GM18517 (cell line): ENCODE results near the gene CELSR1.

Experiments
- ATAC-seq: cut with Tn5 transposase; IDR thresholded peaks from one replicate; pipeline ENCODE4 v1.9.1; 2021; ENCODE audit warnings: mild to moderate bottlenecking, moderate library complexity; ENCODE audit not compliant: unreplicated experiment

The CELSR1 gene

DNA sequence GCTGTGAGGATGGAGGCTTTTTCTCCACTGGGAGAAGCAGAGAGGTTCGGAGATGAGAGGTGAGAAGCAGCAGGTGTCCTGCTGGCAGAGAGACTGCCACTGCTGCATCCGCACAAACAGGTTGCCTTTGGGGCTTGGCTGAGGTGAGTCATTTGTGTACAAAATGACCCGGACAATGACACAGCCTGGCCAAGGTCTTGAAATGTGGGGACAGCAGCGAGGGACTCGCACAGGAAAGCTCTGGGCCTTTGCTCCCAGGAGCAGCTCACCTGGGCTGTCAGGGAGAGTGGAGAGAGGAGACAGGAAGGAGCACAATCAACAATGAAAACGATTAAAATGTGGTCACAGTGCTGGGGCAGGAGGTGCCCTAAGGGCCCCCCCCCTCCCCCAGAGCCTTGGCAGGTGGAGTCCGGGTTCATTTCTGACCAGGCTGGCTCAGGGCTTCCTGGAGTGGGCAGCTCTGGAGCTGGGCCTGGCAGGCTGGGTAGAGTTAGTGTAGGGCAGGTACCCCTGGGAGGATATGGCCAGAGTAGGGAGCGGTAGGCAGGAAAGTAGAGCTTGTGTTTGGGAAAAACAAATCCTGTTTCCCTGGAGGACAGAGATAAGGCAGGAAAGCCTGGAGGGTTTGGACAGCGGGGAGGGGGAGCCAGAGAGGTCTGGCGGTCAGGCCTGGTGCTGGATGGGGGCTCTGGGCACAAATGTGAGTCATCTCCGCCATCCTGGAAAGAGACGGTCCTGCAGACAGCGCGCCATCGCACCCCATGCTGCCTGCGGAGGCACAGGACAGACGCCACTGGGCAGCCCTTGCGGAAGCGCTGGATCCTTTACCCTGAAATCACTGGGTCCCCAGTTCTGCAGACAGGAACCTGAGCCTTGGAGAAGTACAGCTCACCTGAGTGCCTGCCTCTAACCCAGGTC is 37.8 kb upstream of the CELSR1 start:
- ATAC-seq, result no peak

DNA sequence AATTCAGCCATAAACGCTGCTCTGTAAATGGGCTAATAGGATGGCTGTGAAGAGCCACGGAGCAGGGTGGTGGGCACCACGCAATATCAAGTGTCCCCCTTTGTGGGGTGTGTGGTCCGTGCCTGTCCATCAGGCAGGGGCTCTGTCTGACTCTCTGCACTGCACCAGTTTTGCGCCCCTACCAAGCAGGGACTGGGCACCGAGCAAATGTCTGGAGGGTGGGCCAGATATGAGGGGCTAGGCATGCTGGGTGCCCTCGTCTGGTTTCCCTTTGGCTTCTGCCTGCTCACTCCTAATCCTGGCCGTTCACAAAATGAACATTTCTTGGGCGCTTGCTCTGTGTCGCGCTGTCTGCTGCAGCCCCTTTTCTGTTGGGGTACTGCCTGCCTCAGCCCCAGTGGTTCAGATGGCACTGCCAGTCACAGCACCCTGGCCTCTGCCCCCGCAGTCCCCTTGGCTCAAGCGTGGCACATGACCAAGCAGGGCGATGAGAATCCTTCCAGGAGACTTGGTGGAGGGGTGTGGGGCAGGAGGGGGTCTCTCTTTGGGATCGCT is 37.1 kb upstream of the CELSR1 start:
- no peak for ATAC-seq

DNA sequence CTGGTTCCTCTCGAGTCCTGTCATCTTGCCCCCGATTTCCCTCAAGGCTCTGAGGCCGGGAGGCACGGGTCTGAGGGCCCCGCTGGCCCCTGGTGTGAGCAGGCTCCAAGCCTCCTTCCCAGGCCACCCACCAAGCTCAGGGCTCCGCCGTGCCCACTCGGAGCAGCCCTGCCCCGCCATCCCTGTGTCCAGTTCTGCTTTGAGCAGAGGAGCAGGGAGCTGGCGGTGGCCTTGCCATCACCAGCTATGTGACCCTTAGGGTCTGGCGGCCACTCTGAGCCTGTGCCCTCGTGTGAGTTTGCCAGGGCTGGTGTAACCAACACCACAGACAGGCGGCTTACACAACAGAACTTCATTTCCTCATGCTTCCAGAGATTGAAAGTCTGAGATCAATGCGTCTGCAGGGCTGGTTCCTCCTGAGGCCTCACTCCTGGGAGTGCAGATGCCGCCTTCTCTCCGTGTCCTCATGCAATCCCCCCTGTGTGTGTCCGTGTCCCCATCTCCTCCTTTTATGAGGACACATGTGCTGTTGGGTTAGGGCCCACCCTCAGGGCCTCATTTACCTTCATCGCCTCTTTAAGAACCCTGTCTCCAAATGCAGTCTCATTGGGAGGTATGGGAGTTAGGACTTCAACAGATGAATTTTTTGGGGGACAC is 36.5 kb upstream of the CELSR1 start:
- ATAC-seq, result no peak

DNA sequence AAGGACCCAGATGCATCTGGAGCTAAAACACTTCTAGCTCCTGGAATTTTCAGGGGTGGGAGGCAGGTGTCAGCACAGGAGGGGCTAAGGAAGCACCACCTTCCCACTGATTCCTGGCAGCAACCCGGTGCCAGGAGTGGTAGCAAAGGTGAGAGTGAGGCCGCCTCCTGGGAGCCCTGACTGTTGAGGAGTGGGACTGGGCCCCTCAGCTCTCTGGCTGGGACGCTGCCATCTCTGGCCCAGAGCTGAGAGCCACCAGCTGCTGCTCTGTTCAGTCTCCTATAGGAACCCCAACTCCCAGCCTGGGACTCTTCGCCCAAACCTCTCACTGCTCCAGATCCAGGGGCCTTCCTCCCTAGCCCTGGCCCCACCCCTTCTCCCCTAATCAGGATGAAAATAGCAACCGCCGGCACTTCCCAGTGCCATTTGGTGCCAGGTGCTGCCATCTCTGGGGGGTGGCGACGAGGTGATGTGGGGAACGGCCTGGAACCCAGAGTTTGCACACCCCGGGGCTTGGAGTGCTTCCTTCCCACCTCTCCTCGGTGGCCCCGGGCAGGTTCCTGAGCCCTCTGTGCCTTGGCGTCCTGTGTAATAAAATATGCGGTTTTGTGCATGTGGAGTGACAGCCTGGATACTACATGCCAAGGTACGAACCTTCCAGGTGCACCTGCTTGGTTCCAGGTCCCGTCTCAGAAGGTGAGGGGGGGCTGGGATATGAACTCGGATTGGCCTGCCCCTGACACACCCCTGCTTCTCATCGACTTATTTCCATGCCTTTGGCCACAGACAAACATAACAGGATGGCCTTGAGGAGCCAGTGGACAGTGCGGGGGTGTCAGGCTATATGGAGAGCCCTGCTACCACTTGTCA is 35.7 kb upstream of the CELSR1 start:
- ATAC-seq, result no peak

DNA sequence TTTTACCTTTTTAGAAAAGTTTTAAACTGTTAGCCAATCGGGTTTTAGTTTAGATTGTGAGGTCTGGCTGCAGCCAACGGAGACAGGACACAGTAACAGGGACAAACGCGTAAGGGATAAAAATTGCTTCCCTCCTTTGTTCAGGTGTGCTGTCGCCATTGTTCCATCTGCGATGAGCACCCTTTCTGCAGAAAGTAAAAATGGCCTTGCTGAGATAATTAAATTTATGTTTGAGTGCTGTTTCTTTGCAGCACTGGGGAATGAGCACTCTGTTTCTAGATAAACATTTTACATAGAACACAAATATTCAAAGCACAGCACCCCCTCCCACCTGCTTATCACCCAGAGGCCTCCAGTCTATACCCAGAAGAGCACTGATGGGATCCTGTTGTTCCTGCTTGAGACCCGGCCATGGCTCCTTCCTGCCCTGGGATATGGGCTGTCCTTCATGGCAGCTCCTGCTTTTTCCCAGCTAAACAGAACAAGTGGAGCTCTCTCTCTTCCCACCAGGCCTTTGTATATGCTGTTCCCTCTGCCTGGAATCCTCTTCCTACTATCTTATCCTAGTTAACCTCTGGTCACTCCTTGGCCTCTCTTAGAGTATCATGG is 34.3 kb upstream of the CELSR1 start:
- ATAC-seq, result no peak

DNA sequence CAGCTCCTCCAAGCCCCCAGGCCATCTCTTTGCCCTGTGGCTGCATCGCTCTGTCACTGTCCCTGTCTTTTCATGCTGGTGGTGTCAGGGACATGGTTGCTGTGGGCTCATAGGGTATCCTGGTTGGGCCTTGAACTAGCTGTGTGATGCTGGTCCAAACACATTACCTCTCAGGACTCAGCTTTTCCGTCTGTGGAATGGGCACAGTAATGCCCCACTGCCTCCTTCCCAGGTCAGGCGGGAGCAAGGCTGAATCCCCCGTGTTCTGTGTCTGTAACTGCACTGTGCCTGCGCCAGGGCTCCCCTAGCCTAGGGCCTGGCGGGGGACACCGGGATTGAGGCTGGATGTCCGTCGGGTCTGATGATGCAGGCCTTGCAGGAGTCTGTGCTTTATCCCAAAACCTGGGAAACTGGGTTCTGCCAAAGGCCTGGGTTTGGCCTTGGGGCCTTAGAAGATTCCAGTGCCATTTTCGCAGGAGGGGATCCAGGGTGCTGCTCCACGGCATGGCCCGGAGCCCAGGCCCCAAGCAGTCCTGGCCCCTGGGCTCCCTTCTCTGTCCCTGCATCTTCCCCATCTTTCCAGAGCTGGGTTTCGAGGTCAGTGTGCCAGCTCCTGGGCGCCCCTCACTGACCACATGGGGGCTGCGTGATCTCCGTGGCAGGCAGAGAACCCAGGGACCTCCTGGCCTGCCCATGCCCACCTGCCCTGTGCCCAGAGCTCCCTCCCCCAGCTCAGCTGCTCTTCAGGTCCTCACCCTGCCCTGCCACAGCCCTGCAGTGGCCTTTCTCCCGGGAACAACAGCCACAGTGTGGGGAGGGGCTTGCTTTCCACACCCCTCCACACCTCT is 32.7 kb upstream of the CELSR1 start:
- ATAC-seq, result no peak

DNA sequence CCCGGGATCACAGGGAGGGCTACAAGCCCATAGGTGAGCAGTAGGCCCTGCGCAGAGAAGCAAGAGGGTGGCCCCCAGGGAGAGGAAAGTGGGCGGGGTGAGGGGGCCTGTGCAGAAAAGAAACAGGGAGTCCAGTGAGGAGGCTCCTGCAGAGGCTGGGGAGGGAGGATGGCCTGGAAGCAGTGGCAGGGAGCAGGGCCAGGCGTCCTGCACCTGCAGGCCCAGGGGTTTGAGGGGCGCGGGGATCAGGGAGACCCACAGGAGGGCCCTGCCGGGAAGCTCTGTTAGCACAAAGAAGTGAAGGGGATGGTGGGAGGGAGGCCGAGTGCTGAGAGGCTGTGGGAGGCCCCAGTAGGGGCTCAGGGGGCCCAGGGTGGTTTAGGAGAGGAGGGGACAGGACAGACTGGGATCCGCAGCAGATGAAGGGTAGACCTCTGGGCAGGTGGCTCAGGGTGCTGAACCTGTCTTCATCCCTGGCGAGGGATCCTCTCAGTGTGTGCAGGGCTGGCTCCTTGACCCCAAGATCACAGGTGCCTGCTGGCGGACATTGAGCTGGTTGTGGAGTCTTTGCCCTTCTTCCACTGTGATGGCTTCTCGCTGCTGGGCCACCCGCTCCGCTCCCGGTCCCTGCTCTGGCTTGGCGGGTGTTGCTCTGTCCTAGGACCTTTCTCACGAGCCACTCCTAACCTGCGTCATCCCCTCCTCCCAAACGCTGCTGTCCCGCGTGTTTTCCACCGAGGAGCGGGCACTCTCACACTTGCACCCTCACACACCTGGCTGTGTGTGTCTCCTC is 31.8 kb upstream of the CELSR1 start:
- ATAC-seq, result no peak

DNA sequence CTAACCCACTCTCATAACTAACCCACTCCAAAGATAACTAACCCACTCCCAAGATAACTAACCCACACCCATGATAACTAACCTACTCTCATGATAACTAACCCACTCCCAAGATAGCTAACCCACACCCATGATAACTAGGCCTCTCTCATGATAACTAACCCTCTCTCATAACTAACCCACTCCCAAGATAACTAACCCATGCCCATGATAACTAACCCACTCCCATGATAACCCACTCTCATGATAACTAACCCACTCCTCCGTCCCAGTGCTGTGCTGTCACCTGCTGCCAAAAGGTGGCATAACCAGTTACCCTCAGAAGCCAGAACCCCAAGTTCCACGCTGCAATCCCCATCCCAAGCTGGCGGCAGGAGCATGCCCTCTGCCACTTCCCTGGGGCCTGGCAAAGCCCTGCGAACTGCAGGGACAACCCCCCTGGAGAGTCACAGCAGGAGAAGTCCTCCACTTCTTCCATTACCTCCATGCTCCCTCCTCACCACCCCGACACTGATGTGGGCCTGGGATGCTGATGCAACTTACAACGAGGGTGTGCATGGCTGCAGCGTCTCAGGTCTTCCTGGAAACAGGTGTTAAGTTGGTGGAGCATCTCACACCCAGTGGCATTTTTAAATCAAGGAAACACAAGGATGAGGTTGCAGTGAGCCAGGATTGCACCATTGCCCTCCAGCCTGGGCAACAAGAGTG is 30.8 kb upstream of the CELSR1 start:
- no peak for ATAC-seq

DNA sequence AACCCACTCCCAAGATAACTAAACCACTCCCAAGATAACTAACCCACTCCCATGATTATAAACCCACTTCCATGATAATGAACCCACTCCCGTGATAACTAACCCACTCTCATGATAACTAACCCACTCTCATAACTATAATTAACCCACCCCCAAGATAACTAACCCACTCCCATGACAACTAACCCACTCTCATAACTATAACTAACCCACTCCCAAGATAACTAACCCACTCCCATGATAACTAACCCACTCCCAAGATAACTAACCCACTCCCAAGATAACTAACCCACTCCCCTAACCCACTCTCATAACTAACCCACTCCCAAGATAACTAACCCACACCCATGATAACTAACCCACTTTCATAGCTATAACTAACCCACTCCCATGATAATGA is 30.1 kb upstream of the CELSR1 start:
- ATAC-seq, result no peak

DNA sequence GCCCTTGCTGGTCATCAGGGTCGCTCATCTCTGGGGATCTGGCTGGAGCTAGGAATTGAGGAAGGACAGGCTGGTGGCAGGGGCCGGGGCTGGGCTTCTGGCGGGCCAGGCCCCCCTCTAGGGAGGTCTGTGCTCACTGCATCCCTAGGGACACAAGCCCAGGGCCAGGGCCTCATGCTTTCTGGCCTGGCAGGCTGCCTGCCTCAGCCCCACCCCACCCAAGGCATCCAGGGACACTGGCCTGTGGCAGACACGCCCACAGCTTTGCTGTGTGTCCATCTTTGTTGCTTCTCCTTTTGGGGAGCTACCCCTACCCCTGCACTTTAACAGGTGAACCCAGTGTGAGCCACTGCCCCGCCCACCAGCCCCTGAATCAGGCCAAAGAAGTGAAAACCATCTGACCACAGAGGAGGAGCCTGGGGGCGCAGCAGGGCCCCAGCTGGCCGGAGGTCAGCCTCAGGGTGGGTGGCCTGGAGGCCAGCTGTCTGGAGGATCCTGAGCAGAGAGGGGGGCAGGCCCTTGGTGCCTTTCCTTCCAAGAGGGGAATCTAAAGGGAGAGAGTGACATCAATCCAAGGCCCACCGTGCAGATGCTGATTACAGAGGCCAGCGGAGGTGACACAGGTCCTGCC is 26.8 kb upstream of the CELSR1 start:
- ATAC-seq, result no peak

DNA sequence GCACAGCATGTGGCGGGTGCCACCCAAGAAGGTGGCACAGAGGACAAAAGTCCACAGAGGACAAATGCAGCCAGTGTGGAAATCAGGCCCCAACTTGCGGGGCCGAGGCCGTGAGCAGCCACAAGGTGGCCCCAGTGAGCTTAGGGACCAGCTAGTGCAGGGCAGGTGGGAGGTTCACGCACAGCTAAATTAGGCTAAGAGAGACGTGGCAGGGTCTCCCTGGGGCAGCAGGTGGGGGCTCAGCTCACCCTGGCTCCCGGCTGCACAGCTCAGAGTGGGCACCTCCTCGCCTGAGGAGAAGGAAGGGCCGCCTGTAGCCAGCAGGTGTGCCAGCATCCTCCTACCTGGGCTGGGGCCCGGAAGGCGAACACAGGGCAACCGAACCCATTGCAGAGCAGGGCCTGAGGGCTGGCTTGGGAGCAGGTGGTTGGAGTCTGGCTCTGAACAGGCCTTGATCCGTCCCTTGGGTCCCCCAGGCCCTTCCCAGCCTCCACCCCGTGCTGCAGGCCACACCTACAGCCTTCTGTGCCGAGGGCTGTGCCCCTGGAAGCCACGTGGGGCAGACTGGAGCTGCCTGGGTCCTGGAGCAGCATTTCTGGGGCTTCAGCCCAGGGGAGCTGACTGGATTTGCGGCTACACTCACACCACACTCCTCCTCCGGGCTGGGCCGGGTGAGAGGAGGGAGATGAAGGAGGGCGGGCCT is 26.1 kb upstream of the CELSR1 start:
- no peak for ATAC-seq

DNA sequence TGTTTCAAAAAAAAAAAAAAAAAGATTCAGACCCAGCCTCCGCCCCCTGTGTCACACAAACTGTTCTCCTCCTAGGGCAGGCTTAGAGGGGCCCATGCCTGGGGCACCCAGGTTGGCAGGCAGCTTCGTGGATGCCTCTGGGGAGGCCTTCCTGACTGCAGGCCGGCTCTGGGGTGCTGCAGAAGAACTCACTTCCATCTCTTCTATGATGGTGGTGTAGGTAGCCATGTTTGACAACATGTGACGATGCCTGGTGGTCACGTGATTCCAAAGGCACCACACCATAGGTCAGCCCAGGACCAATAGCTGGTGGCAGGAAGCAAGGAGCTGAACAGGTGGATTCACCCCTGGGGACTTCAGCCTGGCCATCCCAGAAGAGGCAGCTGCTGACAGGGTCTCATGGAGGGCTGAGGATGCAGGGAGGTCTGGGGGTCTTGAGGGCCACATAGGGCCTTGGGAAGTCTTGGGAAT is 24.1 kb upstream of the CELSR1 start:
- no peak for ATAC-seq

DNA sequence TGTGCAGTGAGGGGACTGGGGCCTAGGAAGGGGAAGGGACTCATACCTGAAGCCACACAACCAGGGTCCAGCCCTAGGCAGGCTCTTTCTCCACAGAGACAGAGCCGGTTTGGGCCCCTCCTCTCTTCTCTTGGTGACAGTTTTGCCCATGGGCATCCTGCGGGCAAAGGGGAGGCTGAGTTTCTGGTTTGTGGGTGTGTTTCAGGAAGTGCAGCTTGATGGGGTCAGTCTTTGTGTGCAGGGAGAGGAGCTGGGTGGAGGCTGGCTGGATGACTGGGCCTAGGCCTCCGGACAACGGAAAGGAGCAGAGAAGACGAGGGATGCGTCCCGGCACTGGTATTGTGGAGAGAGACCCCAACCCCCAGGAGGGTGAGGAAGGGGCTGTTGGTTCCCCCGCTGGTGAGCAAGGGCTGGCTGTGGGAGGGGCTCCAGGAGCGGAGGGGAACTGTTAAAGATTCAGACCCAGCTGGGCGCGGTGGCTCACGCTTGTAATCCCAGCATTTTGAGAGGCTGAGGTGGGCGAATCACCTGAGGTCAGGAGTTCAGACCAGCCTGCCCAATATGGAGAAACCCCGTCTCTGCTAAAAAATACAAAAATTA is 23.4 kb upstream of the CELSR1 start:
- no peak for ATAC-seq

DNA sequence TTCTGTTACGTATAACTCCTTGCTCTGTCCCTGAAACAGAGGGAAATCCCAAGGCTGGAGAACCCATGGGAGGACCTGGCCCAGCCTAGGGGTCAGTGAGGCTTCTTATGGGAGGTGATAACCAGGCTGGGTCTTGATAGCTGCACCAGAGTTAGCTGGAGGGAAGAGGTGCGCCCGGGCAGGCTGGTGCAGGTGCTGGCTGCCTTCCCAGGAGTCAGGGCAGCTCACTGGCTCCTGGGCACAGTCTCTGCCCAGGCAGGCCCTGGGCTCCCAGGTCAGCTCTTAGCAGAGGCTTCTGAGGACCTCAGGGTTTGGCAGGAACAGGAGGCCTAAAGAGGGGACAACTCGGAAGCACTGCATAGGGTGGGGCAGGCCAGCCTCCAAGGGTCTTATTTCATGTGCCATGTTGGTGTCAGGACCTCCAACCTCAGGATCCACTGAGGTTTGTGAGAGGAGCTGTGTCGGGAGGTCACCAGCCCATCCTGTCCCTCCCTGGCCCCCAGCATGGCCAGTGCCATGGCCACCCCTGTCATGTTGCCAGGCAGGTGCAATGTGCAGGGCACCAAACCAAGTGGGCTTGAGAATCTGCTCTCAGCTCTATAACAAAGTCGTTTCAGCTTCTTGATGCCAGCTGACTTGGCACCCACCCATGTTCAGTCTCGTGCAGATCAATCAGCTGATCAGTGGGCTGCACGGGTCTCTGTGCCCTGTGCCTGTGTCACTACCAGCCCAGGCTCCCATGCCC is 20.5 kb upstream of the CELSR1 start:
- ATAC-seq, result no peak

DNA sequence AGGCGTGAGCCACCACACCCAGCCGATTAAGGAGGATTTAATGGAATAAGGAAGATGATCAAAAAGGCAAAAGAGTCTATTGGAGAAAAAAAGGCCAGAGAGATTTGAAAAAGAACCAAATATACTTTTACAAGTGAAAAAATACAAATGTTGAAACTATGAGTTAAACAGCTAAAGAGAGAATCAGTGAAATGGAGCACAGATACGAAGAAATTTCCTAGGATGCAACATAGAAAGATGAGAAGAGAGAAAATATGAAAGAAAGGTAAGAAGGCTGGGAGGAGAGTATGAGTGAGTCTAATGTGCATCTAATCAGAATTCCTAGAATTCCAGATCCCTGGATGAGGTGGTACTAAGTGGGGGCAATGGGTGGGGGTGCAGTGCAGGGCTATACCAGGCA is 19.4 kb upstream of the CELSR1 start:
- no peak for ATAC-seq

DNA sequence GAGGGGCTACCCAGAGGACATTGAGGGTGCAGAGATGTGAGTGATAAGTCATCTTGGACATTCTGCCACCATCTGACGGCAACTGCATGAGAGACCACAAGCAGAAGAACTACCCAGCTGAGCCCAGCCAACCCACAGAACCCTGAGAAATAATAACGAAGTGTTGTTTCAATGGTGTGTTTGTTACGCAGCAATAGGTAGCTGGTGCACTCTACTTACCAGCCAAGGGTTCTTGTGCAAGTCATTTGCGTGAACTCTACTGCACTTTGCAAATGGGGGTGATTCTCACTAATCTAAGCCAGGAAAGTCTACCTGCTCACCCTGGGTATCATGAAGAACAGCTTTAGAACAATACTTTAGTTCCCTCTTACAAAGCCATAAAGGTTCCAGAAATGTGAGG is 15.8 kb upstream of the CELSR1 start:
- no peak for ATAC-seq
